Esophagus squamous epithelium (tissue), 4 donors: ENCODE data around the gene MAP4K4.

Experiments used
- POLR2A ChIP-seq, 4 donors: fragments of 450-650 bp; IDR thresholded peaks; one replicate each; pipeline ENCODE4 v1.6.1; 2017; ENCODE audit warnings: antibody characterized with exemption in 4 of 4, mild to moderate bottlenecking in 4 of 4, moderate library complexity in 3 of 4
- TF ChIP-seq, protein P1 (sequence below), 6 experiments: fragments of 450-650 bp in 4 of 6; fragments of 200-600 bp in 2 of 6; sonication (generic) in 2 of 6; IDR thresholded peaks; one replicate each; pipeline ENCODE4 v1.5.1; 2016 to 2019; ENCODE audit warnings: antibody characterized with exemption in 6 of 6, mild to moderate bottlenecking in 4 of 6, moderate library complexity in 4 of 6

DNA sequence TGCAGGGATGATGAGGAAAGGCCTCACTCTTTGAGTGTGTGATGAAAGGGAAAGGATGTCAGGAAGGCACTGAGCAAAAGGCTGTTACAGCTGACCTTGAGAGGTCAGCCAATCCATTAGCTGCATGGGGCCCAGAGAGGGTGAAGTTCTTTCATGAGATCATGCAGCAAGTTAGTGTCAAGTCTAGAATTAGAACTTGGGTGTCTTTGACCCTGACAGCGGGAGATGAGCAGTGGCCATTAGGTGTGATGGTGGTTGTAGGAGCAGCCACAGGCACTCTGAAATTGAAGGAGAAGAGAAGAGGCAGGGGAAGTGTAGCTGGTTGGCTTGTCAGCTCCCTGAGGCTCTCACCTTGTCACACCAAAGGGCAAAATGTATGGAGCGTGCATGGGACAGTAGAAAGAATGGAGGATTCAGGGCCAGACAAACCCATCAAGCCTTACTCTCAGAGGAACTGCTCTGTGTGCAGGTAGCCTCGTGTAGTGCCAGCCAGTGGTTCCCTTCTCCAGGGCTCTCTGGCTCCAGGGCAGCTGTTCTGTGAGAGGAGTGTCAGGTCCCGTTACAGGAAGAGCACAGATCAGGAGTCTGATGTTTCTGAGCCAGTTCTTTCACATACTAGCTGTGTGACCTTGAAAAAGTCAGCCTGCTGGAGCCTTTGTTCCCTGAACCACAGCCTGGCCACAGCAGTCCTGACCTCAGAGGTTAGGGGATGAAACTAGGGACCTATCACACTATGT lies 35.9 kb downstream of the MAP4K4 start:
- TF ChIP-seq, protein P1, sequence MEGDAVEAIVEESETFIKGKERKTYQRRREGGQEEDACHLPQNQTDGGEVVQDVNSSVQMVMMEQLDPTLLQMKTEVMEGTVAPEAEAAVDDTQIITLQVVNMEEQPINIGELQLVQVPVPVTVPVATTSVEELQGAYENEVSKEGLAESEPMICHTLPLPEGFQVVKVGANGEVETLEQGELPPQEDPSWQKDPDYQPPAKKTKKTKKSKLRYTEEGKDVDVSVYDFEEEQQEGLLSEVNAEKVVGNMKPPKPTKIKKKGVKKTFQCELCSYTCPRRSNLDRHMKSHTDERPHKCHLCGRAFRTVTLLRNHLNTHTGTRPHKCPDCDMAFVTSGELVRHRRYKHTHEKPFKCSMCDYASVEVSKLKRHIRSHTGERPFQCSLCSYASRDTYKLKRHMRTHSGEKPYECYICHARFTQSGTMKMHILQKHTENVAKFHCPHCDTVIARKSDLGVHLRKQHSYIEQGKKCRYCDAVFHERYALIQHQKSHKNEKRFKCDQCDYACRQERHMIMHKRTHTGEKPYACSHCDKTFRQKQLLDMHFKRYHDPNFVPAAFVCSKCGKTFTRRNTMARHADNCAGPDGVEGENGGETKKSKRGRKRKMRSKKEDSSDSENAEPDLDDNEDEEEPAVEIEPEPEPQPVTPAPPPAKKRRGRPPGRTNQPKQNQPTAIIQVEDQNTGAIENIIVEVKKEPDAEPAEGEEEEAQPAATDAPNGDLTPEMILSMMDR (IDR thresholded peaks at IDR 0.05) = no peak
- TF ChIP-seq POLR2A (IDR thresholded peaks at IDR 0.05) = no peak
